ENCODE data around the gene DUSP16.

Gene DUSP16

DNA sequence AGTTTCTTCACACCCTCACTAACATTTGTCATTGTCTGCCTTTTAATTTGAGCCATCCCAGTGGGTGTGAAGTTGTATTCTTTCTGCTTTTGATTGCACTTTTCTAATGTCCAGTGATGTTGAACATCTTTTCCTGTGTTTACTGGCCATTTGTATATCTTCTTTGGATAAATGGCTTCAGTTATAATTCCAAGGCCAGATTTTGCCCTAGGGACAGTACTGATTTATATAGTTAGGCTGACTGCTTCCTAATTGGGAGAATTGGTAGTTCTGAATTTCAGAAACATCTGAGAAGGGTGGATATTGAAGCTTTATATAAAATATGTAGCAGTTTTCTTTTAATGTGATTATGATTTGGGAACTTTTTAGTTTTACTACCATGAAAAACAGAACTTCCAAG, 108.3 kb downstream of the DUSP16 start:
- no peak overlapping the region for H3K9ac ChIP-seq
- no peak for TF ChIP-seq Cebpa-rat (IDR thresholded peaks at IDR 0.05)
- H3K27me3 ChIP-seq, result no peaks in the 10 kb centered on the region
- H3K4me2 ChIP-seq, result no peak overlapping the region; a peak in 1 of 22 replicates
- H3K36me3 ChIP-seq, result no peaks in the 10 kb centered on the region
- H3K4me1 ChIP-seq, result peaks cover 4 to 60% (median 13%) of the 10 kb centered on the region in 10 experiments; a peak in 17 of 20 replicates
- H3K4me3 ChIP-seq, result no peak overlapping the region
- H4K20me1 ChIP-seq, result no peaks in the 10 kb centered on the region
- no peaks in the 10 kb centered on the region for H3K9me3 ChIP-seq (replicated peaks in 1 of 11)
- no peak overlapping the region for H3K27ac ChIP-seq

DNA sequence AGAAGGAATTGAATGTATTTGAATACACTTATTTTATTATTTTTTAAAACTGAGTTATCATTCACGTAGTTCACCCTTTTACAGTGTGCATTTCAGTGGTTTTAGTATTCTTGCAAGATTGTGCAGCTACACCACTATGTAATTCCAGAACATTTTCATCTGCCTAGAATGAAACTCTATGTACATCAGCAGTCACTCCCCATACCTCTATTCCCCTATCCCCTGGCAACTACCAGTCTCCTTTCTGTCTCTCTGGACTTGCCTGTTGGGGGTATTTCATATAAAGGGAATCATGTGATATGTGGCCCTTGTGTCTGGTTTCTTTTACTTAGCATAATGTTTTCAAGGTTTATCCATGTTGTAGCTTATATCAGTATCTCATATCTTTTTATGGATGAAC, 109.0 kb downstream of the DUSP16 start:
- no peaks in the 10 kb centered on the region for H3K9me3 ChIP-seq (replicated peaks in 1 of 11)

DNA sequence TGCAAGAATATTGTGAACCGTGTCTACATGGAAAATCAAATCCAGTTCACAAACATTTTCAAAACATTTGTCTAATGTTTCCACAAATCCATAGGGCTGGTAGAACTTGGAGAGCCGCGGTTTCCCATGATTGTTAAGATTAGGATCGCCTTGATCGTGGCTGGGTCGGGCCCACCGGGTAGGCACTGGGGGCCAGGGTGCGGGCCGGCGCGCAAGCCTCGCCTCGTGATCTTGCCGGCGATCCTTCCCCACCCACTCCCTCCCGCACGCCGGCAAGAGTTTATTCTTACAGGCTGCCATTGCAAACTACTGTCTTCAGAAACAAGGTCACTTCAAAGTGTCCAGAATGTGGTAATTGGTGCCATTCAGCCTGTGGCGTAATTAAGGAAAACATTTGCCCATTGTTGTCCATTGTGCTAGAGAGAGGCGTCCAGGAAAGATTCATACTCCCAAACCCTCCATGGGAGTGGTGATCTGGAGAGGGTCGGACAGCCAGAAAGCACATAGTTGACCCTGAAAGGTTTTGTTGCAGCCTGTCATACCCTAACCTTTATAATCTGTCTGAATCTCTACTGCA, 110.2 kb downstream of the DUSP16 start:
- no peaks in the 10 kb centered on the region for H3K36me3 ChIP-seq
- H3K27me3 ChIP-seq, result no peaks in the 10 kb centered on the region
- no peak overlapping the region for H3K4me2 ChIP-seq
- H3K4me3 ChIP-seq, result no peak overlapping the region
- H4K20me1 ChIP-seq, result no peaks in the 10 kb centered on the region
- H3K4me1 ChIP-seq, result peaks cover 9 to 52% (median 14%) of the 10 kb centered on the region in 10 experiments
- no peak for TF ChIP-seq Cebpa-rat (IDR thresholded peaks at IDR 0.05)
- H3K27ac ChIP-seq, result no peak overlapping the region
- H3K9ac ChIP-seq, result no peak overlapping the region
- H3K9me3 ChIP-seq (replicated peaks in 1 of 11), result no peaks in the 10 kb centered on the region

More for the DNA sequence above, 109.0 kb downstream of the DUSP16 start:
- Histone ChIP-seq H4K20me1 (no peaks in the 10 kb centered on the region), H3K27ac (no peak overlapping the region), H3K4me1 (peaks cover 4 to 61% (median 13%) of the 10 kb centered on the region in 10 experiments; a peak in 17 of 20 replicates), H3K27me3 (no peaks in the 10 kb centered on the region), H3K4me3 (no peak overlapping the region), H3K4me2 (no peak overlapping the region), H3K9ac (no peak overlapping the region), H3K36me3 (no peaks in the 10 kb centered on the region)
- TF ChIP-seq Cebpa-rat (IDR thresholded peaks at IDR 0.05), result no peak

DNA sequence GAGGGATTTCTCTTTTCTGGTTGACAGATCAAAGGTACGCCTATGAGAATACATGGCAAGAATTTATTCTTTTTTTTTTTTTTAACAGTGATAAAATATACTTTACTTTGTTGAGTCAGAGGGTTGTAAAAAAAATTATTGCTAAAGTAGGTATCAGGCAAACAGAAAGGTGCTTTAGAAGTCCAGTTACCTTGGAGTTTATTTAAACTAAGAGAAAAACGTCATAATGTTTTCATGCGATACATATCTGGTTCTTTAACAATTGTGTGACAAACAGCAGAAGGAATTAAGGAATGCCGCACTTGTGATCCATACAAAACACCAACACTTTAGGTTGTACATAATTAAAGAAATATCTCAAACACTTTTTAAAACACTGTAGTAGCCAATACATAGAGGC, 111.6 kb downstream of the DUSP16 start:
- no peaks in the 10 kb centered on the region for H4K20me1 ChIP-seq
- H3K27ac ChIP-seq, result no peak overlapping the region
- TF ChIP-seq Cebpa-rat (IDR thresholded peaks at IDR 0.05), result no peak
- H3K9me3 ChIP-seq (replicated peaks in 1 of 11), result no peaks in the 10 kb centered on the region
- no peak overlapping the region for H3K4me3 ChIP-seq
- no peak overlapping the region for H3K4me2 ChIP-seq
- no peaks in the 10 kb centered on the region for H3K36me3 ChIP-seq
- H3K4me1 ChIP-seq, result peaks cover 10 to 50% (median 15%) of the 10 kb centered on the region in 10 experiments
- H3K27me3 ChIP-seq, result no peaks in the 10 kb centered on the region
- no peak overlapping the region for H3K9ac ChIP-seq

DNA sequence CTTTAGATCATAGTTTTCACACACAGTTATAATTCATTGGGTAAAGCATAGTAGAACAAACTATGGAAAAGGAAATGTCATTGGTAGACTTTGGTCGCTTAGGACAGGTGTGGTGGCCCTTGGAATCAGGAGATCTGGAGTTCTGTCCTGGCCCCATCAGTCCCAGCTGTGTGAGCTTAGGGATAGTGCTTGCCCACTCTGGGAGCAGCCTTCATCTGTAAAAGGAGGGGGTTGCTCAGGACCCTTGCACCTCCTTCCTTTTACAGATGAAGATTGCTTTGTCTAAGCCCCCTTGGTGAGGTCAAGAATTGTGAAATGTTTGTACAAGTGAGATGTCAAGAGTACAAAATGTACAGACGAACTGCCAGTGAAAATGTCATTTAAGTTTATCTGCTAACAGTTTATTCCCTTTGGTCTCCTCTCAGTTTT, 112.6 kb downstream of the DUSP16 start:
- H3K36me3 ChIP-seq, result no peaks in the 10 kb centered on the region
- no peaks in the 10 kb centered on the region for H4K20me1 ChIP-seq
- peak overlapping the region in 2 of 11 experiments; percentile 10 to 41; a peak in 3 of 22 replicates for H3K27ac ChIP-seq
- 0 out of 22 replicates have a peak, but pooled peaks of 1 of the 11 experiments have one; percentile 5 for TF ChIP-seq Cebpa-rat (IDR thresholded peaks at IDR 0.05)
- H3K9ac ChIP-seq, result no peak overlapping the region
- H3K27me3 ChIP-seq, result no peaks in the 10 kb centered on the region
- H3K9me3 ChIP-seq (replicated peaks in 1 of 11), result no peaks in the 10 kb centered on the region
- H3K4me3 ChIP-seq, result no peak overlapping the region
- peaks cover 9 to 39% (median 13%) of the 10 kb centered on the region in 10 experiments; a peak in 19 of 20 replicates for H3K4me1 ChIP-seq
- peak overlapping the region in 1 of 11 experiments; percentile 38; a peak in 2 of 22 replicates for H3K4me2 ChIP-seq

DNA sequence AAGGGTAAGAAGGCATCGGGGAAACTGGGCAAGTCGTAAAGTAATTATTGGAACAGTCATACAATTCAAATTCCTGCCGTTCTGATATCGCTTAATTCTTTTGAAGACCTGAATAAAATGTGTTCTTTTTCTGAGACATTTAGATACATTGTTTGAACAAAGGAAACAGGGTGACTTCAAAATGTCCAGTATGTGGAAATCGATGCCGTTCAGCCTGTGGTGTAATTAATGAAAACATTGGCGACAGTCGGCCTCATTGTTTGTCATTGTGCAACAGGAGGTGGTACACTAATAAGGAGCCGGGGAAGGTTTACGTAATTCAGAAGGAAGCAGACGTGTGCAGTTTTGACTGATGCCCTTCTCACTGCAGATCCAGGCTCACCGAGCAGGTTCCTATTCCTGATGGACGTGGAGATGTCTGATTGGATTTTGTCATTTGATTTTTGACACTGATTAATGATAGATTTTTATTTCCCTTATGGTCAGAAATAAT, 113.1 kb downstream of the DUSP16 start:
- H3K9me3 ChIP-seq (replicated peaks in 1 of 11), result no peaks in the 10 kb centered on the region
- no peaks in the 10 kb centered on the region for H3K27me3 ChIP-seq
- no peaks in the 10 kb centered on the region for H4K20me1 ChIP-seq
- H3K4me2 ChIP-seq, result peak overlapping the region in 3 of 11 experiments; percentile 11 to 38 (median 27); a peak in 4 of 22 replicates
- no peak overlapping the region for H3K9ac ChIP-seq
- H3K27ac ChIP-seq, result peak overlapping the region in 2 of 11 experiments; percentile 10 to 46; a peak in 5 of 22 replicates
- H3K36me3 ChIP-seq, result no peaks in the 10 kb centered on the region
- peaks cover 9 to 35% (median 13%) of the 10 kb centered on the region in 10 experiments; a peak in 19 of 20 replicates for H3K4me1 ChIP-seq
- TF ChIP-seq Cebpa-rat (IDR thresholded peaks at IDR 0.05), result peak in 1 of 11 experiments; percentile 30; a peak in 1 of 22 replicates
- no peak overlapping the region for H3K4me3 ChIP-seq

DNA sequence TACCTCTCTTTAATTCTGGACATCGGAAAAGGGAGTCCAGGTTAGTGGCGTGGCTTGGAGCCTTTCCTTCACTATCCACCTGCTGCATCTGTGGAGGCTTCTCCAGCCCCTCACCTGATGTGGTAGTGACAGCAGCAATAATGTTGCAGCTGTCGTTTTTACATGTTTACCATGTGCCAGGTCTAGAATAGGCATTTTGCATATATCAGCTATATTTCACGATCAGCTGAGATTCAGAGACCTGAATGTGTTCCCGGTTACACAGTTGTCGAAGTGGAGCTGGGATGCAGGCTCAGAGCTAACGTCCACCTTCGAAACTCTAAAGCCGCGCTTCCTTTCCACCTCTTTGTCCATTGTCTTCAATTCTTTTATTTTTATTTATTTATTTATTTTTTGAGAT, 114.8 kb downstream of the DUSP16 start:
- Histone ChIP-seq H3K9me3 (replicated peaks in 1 of 11) (no peaks in the 10 kb centered on the region), H3K4me2 (peak overlapping the region in 5 of 11 experiments; percentile 27 to 53 (median 49); a peak in 8 of 22 replicates), H3K36me3 (no peaks in the 10 kb centered on the region), H4K20me1 (no peaks in the 10 kb centered on the region), H3K4me1 (peaks cover 9 to 29% (median 20%) of the 10 kb centered on the region in 10 experiments; a peak in 19 of 20 replicates), H3K27me3 (no peaks in the 10 kb centered on the region), H3K9ac (no peak overlapping the region), H3K27ac (no peak overlapping the region), H3K4me3 (no peak overlapping the region)
- no peak for TF ChIP-seq Cebpa-rat (IDR thresholded peaks at IDR 0.05)

DNA sequence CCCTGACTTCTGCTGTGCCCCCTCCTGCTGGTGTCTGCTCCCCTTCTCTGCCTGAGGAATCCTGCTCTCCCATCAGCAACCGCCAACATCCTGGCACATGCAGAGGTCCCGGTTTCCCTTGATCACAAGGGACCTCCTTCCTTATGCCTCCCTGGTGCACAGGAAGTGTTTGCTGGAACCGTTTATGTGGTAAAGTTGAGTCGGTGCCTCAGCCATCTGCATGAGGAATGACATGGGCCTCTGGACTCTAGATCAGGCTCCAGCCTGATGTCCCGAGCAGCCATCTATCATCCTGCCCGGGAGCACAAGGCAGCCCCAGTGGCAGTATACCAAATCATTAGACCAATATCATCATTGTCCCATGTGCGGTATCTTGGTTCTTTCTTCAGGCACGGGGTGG, 115.4 kb downstream of the DUSP16 start:
- H3K27ac ChIP-seq, result no peak overlapping the region
- no peak overlapping the region for H3K9ac ChIP-seq

DNA sequence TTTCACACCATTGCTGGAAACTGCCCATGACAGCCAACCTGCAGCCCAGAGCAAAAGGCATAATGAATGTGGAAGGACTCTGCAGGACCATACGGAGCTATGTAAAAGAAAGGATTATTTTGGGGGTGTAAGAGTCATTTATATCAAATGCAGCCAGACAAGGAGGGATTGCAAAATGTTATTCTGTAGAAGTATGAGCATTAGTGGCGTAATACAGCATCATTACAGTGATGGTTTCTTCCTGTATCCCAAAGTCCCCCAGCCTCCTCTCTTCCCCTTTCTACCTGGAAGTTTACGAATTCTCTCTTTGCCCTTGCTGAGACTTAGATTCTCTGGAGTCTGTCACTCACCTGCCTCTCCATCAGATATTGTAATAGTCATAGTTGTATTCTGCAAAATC, 115.9 kb downstream of the DUSP16 start:
- Histone ChIP-seq H4K20me1 (no peaks in the 10 kb centered on the region), H3K4me1 (peaks cover 15 to 40% (median 29%) of the 10 kb centered on the region in 10 experiments), H3K9me3 (replicated peaks in 1 of 11) (no peaks in the 10 kb centered on the region), H3K9ac (no peak overlapping the region), H3K4me3 (no peak overlapping the region), H3K4me2 (peak overlapping the region in 10 of 11 experiments; percentile 10 to 53 (median 42); a peak in 17 of 22 replicates), H3K27me3 (no peaks in the 10 kb centered on the region), H3K27ac (no peak overlapping the region), H3K36me3 (no peaks in the 10 kb centered on the region)
- no peak for TF ChIP-seq Cebpa-rat (IDR thresholded peaks at IDR 0.05)

More for the DNA sequence above, 115.4 kb downstream of the DUSP16 start:
- Histone ChIP-seq H4K20me1 (no peaks in the 10 kb centered on the region), H3K4me1 (peaks cover 11 to 35% (median 25%) of the 10 kb centered on the region in 10 experiments), H3K4me2 (peak overlapping the region in 10 of 11 experiments; percentile 10 to 53 (median 42); a peak in 18 of 22 replicates), H3K36me3 (no peaks in the 10 kb centered on the region), H3K27me3 (no peaks in the 10 kb centered on the region), H3K4me3 (no peak overlapping the region), H3K9me3 (replicated peaks in 1 of 11) (no peaks in the 10 kb centered on the region)
- no peak for TF ChIP-seq Cebpa-rat (IDR thresholded peaks at IDR 0.05)

DNA sequence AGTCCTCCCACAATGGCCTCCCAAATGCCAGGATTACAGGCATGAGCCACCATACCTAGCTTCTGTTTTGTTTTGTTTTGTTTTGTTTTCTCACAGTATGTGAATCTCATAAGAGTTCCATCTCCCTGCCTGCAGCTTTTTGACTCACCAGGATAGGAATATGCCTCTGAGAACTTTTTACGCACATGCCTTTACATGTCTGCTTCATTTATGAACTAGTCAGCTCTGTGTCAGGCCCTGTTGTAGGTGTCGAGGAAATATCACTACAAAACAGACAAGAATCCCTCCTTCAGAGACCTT, 116.8 kb downstream of the DUSP16 start:
- H3K27me3 ChIP-seq, result no peaks in the 10 kb centered on the region
- no peak overlapping the region for H3K27ac ChIP-seq
- no peaks in the 10 kb centered on the region for H3K9me3 ChIP-seq (replicated peaks in 1 of 11)
- no peak overlapping the region for H3K4me3 ChIP-seq
- H3K4me2 ChIP-seq, result no peak overlapping the region
- no peak overlapping the region for H3K9ac ChIP-seq
- no peak for TF ChIP-seq Cebpa-rat (IDR thresholded peaks at IDR 0.05)
- H3K36me3 ChIP-seq, result no peaks in the 10 kb centered on the region
- no peaks in the 10 kb centered on the region for H4K20me1 ChIP-seq
- peaks cover 23 to 46% (median 36%) of the 10 kb centered on the region in 10 experiments for H3K4me1 ChIP-seq
